ACHN (cell line): ENCODE data around the gene C5.
A peak's percentile ranks its signal among the peaks of the same experiment; 100 is the strongest.
"Not testable (repeated sequence)": the region's sequence is repeated elsewhere in the genome, so short reads cannot be mapped to it uniquely, and the experiment has no call there.

ENCODE experiments used
- DNase-seq: peaks from one replicate; pipeline ENCODE4 v3.0.0-alpha.2; 2015
- in situ Hi-C: cut with HindIII; loops from 2 replicates; pipeline ENCODE4 v1.10.0; 2017; ENCODE audit warnings: low sequenced_read_pairs, low pct_ligation_motif_present, low pct_unique_long_range_greater_than_20kb

Gene C5

GRCh38 chr9:121050128-121050988 lies at the start of gene C5:
C5 (minus strand) TSS chr9:121050275; CDS start chr9:121050246, 29 bp downstream.
- in situ Hi-C loops: no loop called here

GRCh38 chr9:121098567-121099198 lies 48.6 kb upstream of the C5 start:
- no peak for DNase-seq
- in situ Hi-C loops: no loop called here

More at GRCh38 chr9:121050128-121050988, at the start of gene C5:
- peak; percentile 5 for DNase-seq

- no peak for DNase-seq
- in situ Hi-C loops: no loop called here
Measured at GRCh38 chr9:121095057-121095456, 45.0 kb upstream of the C5 start.

- in situ Hi-C loops, DNase-seq: not testable (repeated sequence)
Measured at GRCh38 chr9:121090743-121091142, 40.7 kb upstream of the C5 start.

- in situ Hi-C loops: no loop called here
- no peak for DNase-seq
Measured at GRCh38 chr9:121088576-121088975, 38.5 kb upstream of the C5 start.

GRCh38 chr9:121085661-121086060 lies 35.6 kb upstream of the C5 start:
- no peak for DNase-seq
- in situ Hi-C loops: no loop called here

GRCh38 chr9:121082075-121082474 lies 32.0 kb upstream of the C5 start:
- in situ Hi-C loops: no loop called here
- no peak for DNase-seq

GRCh38 chr9:121075251-121076036 lies 25.4 kb upstream of the C5 start:
- in situ Hi-C loops: no loop called here
- DNase-seq: peak; percentile 32

GRCh38 chr9:121074370-121075250 lies 24.5 kb upstream of the C5 start, which contains the start of gene CNTRL:
CNTRL (plus strand) TSS chr9:121074955; CDS start chr9:121088327, 13,372 bp downstream.
- in situ Hi-C loops: no loop called here
- peak; percentile 89 for DNase-seq

- no peak for DNase-seq
- in situ Hi-C loops: no loop called here
Measured at GRCh38 chr9:121073038-121073437, 23.0 kb upstream of the C5 start.

GRCh38 chr9:121071756-121072421 lies 21.8 kb upstream of the C5 start:
- no peak for DNase-seq
- in situ Hi-C loops: no loop called here

GRCh38 chr9:121071370-121071755 lies 21.3 kb upstream of the C5 start:
- in situ Hi-C loops: no loop called here

GRCh38 chr9:121069396-121069795 lies 19.3 kb upstream of the C5 start:
- in situ Hi-C loops: no loop called here

More at GRCh38 chr9:121071370-121071755, 21.3 kb upstream of the C5 start:
- no peak for DNase-seq

GRCh38 chr9:121067640-121068039 lies 17.6 kb upstream of the C5 start:
- in situ Hi-C loops: no loop called here
- no peak for DNase-seq

More at GRCh38 chr9:121069396-121069795, 19.3 kb upstream of the C5 start:
- DNase-seq: no peak

GRCh38 chr9:121066850-121067249 lies 16.8 kb upstream of the C5 start:
- in situ Hi-C loops: no loop called here
- DNase-seq: no peak

GRCh38 chr9:121059998-121060636 lies 10.0 kb upstream of the C5 start:
- in situ Hi-C loops: no loop called here
- peak; percentile 57 for DNase-seq

- no peak for DNase-seq
- in situ Hi-C loops: no loop called here
Measured at GRCh38 chr9:121059513-121059912, 9.4 kb upstream of the C5 start.
